Left hindlimb (tissue), 1 donor: ENCODE measurements around the gene MRPL28.
"Not testable (repeated sequence)": the region's sequence is repeated elsewhere in the genome, so short reads cannot be mapped to it uniquely, and the experiment has no call there.

ENCODE experiments used
- DNase-seq: peaks from one replicate; pipeline ENCODE4 v3.0.0-alpha.2; 2018

MRPL28 gene

GRCh38 chr16:373020-373598 lies 2.8 kb upstream of the MRPL28 start:
- DNase-seq = no peak

GRCh38 chr16:372302-372983 lies 2.1 kb upstream of the MRPL28 start:
- peak; percentile 11 for DNase-seq

GRCh38 chr16:371515-372301 lies 1.4 kb upstream of the MRPL28 start:
- no peak for DNase-seq

- DNase-seq = peak; percentile 47
These were observed 709 bp upstream of the MRPL28 start for GRCh38 chr16:370979-371514.

- peak; percentile 46 for DNase-seq
These were observed 387 bp downstream of the MRPL28 start for GRCh38 chr16:369866-370436.

- peak; percentile 16 for DNase-seq
These were observed 968 bp downstream of the MRPL28 start for GRCh38 chr16:369275-369865.

- DNase-seq = peak; percentile 32
These were observed 1.8 kb downstream of the MRPL28 start for GRCh38 chr16:368388-369158.

GRCh38 chr16:367333-367903 lies 2.9 kb downstream of the MRPL28 start:
- peak; percentile 26 for DNase-seq

- DNase-seq = peak; percentile 18
These were observed 3.9 kb downstream of the MRPL28 start for GRCh38 chr16:366476-366875.

GRCh38 chr16:364595-365491 lies 5.5 kb downstream of the MRPL28 start:
- no peak for DNase-seq

- DNase-seq = no peak
These were observed 6.4 kb downstream of the MRPL28 start for GRCh38 chr16:363766-364490.

- no peak for DNase-seq
These were observed 7.1 kb downstream of the MRPL28 start for GRCh38 chr16:363110-363765.

GRCh38 chr16:362702-362999 lies 7.7 kb downstream of the MRPL28 start:
- not testable (repeated sequence) for DNase-seq

GRCh38 chr16:361872-362701 lies 8.3 kb downstream of the MRPL28 start:
- no peak for DNase-seq

- no peak for DNase-seq
These were observed 8.9 kb downstream of the MRPL28 start for GRCh38 chr16:361341-361871.

GRCh38 chr16:360698-361336 lies 9.5 kb downstream of the MRPL28 start:
- no peak for DNase-seq

GRCh38 chr16:359871-360697 lies 10.3 kb downstream of the MRPL28 start:
- DNase-seq = no peak
